CD4-positive, CD25-positive, alpha-beta regulatory T cell (primary cell): ENCODE measurements around the gene DGKQ. TPM values are rescaled to one million over a fixed set of nuclear protein-coding genes. Genes with fewer than 3 reads are reported as not detected.
A peak's percentile ranks its signal among the peaks of the same experiment; 100 is the strongest.

ENCODE experiments used
- ATAC-seq, 2 donors: fragments of 150-1000 bp; cut with Tn5 transposase; one replicate each; pipeline ENCODE4 v1.10.0; 2021; ENCODE audit warnings: low read depth in 2 of 2, moderate number of reproducible peaks in 2 of 2, moderate library complexity in 1 of 2
- DNase-seq, 3 donors: peaks; one replicate each; pipeline versions ENCODE4 v3.0.0 to v3.0.0-alpha.2; 2012 to 2022; ENCODE audit warnings: mixed read lengths in 1 of 3
- H3K27ac ChIP-seq: one replicate; pipeline ENCODE4 v1.7.0; 2013; ENCODE audit warnings: mild to moderate bottlenecking, low read length; ENCODE audit not compliant: insufficient read depth, poor library complexity, severe bottlenecking
- H3K27me3 ChIP-seq: one replicate; pipeline ENCODE4 v1.7.0; 2013; ENCODE audit warnings: low read length; ENCODE audit not compliant: control insufficient read depth, insufficient read depth
- H3K36me3 ChIP-seq: one replicate; pipeline ENCODE4 v1.7.0; 2013; ENCODE audit warnings: mild to moderate bottlenecking, low read length, moderate library complexity; ENCODE audit not compliant: control insufficient read depth, insufficient read depth
- H3K4me1 ChIP-seq: 2 replicates; pipeline ENCODE4 v1.7.0; 2013; ENCODE audit warnings: mild to moderate bottlenecking, low read length; ENCODE audit not compliant: insufficient read depth, control insufficient read depth, poor library complexity, severe bottlenecking
- H3K4me3 ChIP-seq: one replicate; pipeline ENCODE4 v1.7.0; 2013; ENCODE audit warnings: low read depth, mild to moderate bottlenecking, low read length, moderate library complexity
- H3K9me3 ChIP-seq, 2 experiments: 1 replicate in 1 of 2; 2 replicates in 1 of 2; pipeline ENCODE4 v1.7.0; 2013; ENCODE audit warnings: low read length in 2 of 2, mild to moderate bottlenecking in 1 of 2, moderate library complexity in 1 of 2; ENCODE audit not compliant: control insufficient read depth in 2 of 2
- H3K27ac Mint-ChIP-seq, 3 donors: one replicate each; pipeline ENCODE4 v1.8.0; 2020 to 2022; ENCODE audit warnings: mild to moderate bottlenecking in 3 of 3, mixed read lengths in 3 of 3, moderate library complexity in 2 of 3
- H3K27me3 Mint-ChIP-seq: one replicate; pipeline ENCODE4 v1.8.0; 2022; ENCODE audit warnings: mild to moderate bottlenecking, mixed read lengths
- H3K36me3 Mint-ChIP-seq: one replicate; pipeline ENCODE4 v1.8.0; 2020; ENCODE audit warnings: mixed read lengths
- H3K4me1 Mint-ChIP-seq, 4 donors: one replicate each; pipeline ENCODE4 v1.8.0; 2020 to 2022; ENCODE audit warnings: mixed read lengths in 4 of 4, mild to moderate bottlenecking in 1 of 4
- H3K4me3 Mint-ChIP-seq, 4 donors: one replicate each; pipeline ENCODE4 v1.8.0; 2020 to 2022; ENCODE audit warnings: mild to moderate bottlenecking in 4 of 4, mixed read lengths in 4 of 4, moderate library complexity in 3 of 4
- H3K9me3 Mint-ChIP-seq, 7 donors: one replicate each; pipeline ENCODE4 v1.8.0; 2020 to 2022; ENCODE audit warnings: mixed read lengths in 7 of 7, mild to moderate bottlenecking in 3 of 7, moderate library complexity in 2 of 7
- polyA plus RNA-seq, 4 donors: library from polyadenylated mRNA; unstranded; fragments of 300-500 nt; fragmentation: Illumina TruSeq; gene quantifications; one replicate each; pipeline ENCODE4 v1.2.3, GENCODE V29; 2021
- total RNA-seq: library from RNA; stranded (reverse); gene quantifications from one replicate; pipeline ENCODE4 v1.2.3, GENCODE V29; 2022

DGKQ gene
- total and polyA plus RNA-seq, 5 donors from 2014 or later: 2.4 to 22.5 (median 3.6) TPM

GRCh38 chr4:951594-952468, 21.5 kb downstream of the DGKQ start:
- DNase-seq: no peak
- Mint-ChIP-seq H3K9me3 (no peaks in the 10 kb centered on the region), H3K4me3 (no peak overlapping the region), H3K4me1 (no peaks in the 10 kb centered on the region), H3K27ac (peak overlapping the region in 1 of 3 donors; percentile 41), H3K36me3 (peaks cover 9% of the 10 kb centered on the region), H3K27me3 (no peaks in the 10 kb centered on the region)
- no peak for ATAC-seq
- Histone ChIP-seq H3K27me3 (no peaks in the 10 kb centered on the region), H3K4me1 (no peaks in the 10 kb centered on the region), H3K27ac (no peak overlapping the region), H3K4me3 (no peak overlapping the region), H3K36me3 (peaks cover 4% of the 10 kb centered on the region), H3K9me3 (no peaks in the 10 kb centered on the region)

- Mint-ChIP-seq H3K4me1 (no peaks in the 10 kb centered on the region), H3K27ac (no peak overlapping the region), H3K4me3 (no peak overlapping the region), H3K36me3 (peaks cover 9% of the 10 kb centered on the region), H3K9me3 (no peaks in the 10 kb centered on the region), H3K27me3 (no peaks in the 10 kb centered on the region)
- ATAC-seq (no peak), DNase-seq (no peak)
- peaks cover 4% of the 10 kb centered on the region for H3K36me3 ChIP-seq
- no peak overlapping the region for H3K4me3 ChIP-seq
- H3K27me3 ChIP-seq: no peaks in the 10 kb centered on the region
- no peaks in the 10 kb centered on the region for H3K4me1 ChIP-seq
- H3K27ac ChIP-seq: no peak overlapping the region
- H3K9me3 ChIP-seq: no peaks in the 10 kb centered on the region
Measured at GRCh38 chr4:951186-951585, 22.2 kb downstream of the DGKQ start.

DNA sequence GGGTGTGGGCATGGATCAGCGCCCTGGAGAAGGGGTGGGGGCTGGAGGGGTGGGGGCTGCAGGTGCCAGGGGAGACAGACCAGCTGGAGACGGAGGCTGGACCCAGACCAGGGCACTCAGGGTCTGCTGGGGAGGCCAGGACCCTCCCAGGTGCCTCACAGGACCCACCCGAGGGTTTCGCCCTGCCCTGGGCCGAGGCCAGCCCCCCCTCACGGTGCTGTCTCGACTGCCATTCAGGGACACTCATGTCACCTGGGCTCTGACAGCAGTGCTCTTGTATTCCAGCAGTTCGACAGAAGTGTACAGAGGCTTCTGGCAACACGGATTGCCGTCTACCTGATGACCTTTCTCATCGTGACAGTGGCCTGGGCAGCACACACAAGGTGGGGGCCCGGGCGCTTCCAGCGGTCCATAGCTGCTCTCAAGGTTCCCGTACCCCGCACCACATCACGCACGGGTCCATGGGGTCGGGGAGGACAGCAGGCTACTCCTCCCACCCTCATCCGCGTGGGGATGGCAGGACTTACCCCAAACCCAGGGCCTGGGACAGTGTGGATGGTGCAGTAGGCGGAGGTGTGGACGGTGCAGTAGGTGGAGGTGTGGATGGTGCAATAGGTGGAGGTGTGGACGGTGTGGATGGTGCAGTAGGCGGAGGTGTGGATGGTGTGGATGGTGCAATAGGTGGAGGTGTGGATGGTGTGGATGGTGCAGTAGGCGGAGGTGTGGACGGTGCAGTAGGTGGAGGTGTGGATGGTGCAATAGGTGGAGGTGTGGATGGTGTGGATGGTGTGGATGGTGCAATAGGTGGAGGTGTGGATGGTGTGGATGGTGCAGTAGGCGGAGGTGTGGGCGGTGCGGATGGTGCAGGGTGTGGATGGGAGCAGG, 23.0 kb downstream of the DGKQ start:
- Histone ChIP-seq H3K4me3 (no peak overlapping the region), H3K36me3 (peaks cover 4% of the 10 kb centered on the region), H3K9me3 (no peaks in the 10 kb centered on the region), H3K4me1 (no peaks in the 10 kb centered on the region), H3K27me3 (no peaks in the 10 kb centered on the region), H3K27ac (no peak overlapping the region)
- H3K4me1 Mint-ChIP-seq: peaks cover 0 to 2% (median 0%) of the 10 kb centered on the region in 4 donors
- peaks cover 9% of the 10 kb centered on the region for H3K36me3 Mint-ChIP-seq
- DNase-seq (no peak), ATAC-seq (no peak)
- H3K4me3 Mint-ChIP-seq: no peak overlapping the region
- H3K9me3 Mint-ChIP-seq: peaks cover 0 to under 1% (median 0%) of the 10 kb centered on the region in 7 donors
- H3K27me3 Mint-ChIP-seq: no peaks in the 10 kb centered on the region
- H3K27ac Mint-ChIP-seq: no peak overlapping the region

GRCh38 chr4:949656-950055, 23.7 kb downstream of the DGKQ start:
- no peak overlapping the region for H3K4me3 ChIP-seq
- H3K36me3 Mint-ChIP-seq: peaks cover 6% of the 10 kb centered on the region
- no peak overlapping the region for H3K27ac Mint-ChIP-seq
- no peaks in the 10 kb centered on the region for H3K27me3 Mint-ChIP-seq
- ATAC-seq: no peak
- peaks cover 0 to 2% (median 0%) of the 10 kb centered on the region in 7 donors for H3K9me3 Mint-ChIP-seq
- DNase-seq: no peak
- H3K4me3 Mint-ChIP-seq: no peak overlapping the region
- H3K4me1 Mint-ChIP-seq: peaks cover 0 to 2% (median 0%) of the 10 kb centered on the region in 4 donors
- H3K4me1 ChIP-seq: no peaks in the 10 kb centered on the region
- H3K27me3 ChIP-seq: no peaks in the 10 kb centered on the region
- peaks cover 4% of the 10 kb centered on the region for H3K36me3 ChIP-seq
- no peak overlapping the region for H3K27ac ChIP-seq
- H3K9me3 ChIP-seq: no peaks in the 10 kb centered on the region

DNA sequence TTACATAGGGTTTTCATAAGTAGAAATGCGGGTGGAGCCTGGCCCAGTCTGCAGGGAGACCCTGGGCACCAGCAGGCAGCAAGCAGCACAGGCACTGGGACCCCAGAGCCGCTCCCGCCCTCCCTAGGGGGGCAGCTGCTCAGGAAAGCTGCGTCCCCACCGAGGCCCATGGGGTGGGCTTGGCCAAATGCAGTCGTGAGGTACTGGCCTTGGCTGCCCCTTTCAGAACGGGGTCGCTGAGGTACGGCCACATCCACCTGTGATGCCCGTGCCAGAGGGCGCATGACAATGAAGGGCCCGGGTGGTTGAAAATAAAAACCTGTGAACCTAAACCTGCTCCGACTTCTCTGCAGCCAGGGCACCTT, 24.5 kb downstream of the DGKQ start:
- H3K27ac Mint-ChIP-seq: no peak overlapping the region
- peaks cover 4% of the 10 kb centered on the region for H3K36me3 ChIP-seq
- no peaks in the 10 kb centered on the region for H3K9me3 ChIP-seq
- ATAC-seq (no peak), DNase-seq (no peak)
- no peak overlapping the region for H3K4me3 ChIP-seq
- no peak overlapping the region for H3K27ac ChIP-seq
- H3K9me3 Mint-ChIP-seq: peaks cover 0 to 2% (median 0%) of the 10 kb centered on the region in 7 donors
- H3K4me1 Mint-ChIP-seq: peaks cover 0 to 6% (median 1%) of the 10 kb centered on the region in 4 donors
- no peak overlapping the region for H3K4me3 Mint-ChIP-seq
- no peaks in the 10 kb centered on the region for H3K4me1 ChIP-seq
- peaks cover 4% of the 10 kb centered on the region for H3K36me3 Mint-ChIP-seq
- H3K27me3 ChIP-seq: no peaks in the 10 kb centered on the region
- no peaks in the 10 kb centered on the region for H3K27me3 Mint-ChIP-seq

DNA sequence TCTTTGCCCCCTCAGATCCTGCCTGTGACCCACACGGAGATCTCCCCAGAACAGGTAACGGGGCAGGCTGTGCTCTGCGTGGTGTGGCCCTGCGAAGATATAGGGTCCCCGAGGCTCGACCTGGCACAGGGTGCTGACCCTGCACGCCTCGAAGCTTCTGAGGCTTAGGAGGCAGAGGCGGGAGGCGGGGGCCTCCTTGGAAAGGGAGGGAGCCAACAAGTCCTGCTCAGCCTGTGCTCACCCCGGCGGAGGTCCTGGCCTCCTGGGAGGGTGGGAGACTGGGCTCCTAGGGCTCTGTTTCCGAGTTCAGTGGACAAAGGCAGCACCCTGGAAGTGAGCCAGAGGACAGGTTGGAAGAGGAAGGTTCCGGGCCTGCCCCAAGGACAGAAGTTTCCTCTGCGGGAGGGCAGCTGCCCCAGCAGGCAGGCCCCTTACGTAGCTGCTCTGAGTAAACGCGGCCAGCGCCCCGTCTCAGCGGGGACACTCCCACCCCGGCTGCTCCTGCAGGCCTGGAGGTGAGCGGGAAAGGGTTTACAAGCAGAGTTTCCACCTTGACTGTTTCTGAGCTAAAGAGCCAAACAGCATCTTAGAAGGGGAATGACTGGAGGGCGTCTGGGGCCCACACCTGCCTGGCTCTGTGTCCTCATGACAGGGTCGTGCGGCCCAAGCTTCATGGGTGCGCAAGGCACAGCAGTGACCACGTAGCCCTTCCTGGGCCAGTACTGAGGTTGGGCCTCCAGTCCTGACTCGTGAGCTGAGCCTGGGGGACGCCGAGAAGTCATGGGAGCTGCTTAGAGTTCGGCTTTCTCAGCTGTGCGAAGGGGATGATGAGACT, 25.1 kb downstream of the DGKQ start:
- no peak for ATAC-seq
- no peaks in the 10 kb centered on the region for H3K9me3 ChIP-seq
- Mint-ChIP-seq H3K4me1 (peaks cover 0 to 6% (median 1%) of the 10 kb centered on the region in 4 donors), H3K27me3 (no peaks in the 10 kb centered on the region), H3K36me3 (peaks cover 6% of the 10 kb centered on the region), H3K9me3 (peaks cover 0 to 2% (median 0%) of the 10 kb centered on the region in 7 donors), H3K4me3 (peak overlapping the region in 1 of 4 donors; percentile 15), H3K27ac (no peak overlapping the region)
- H3K36me3 ChIP-seq: peaks cover 3% of the 10 kb centered on the region
- H3K4me1 ChIP-seq: no peaks in the 10 kb centered on the region
- H3K27me3 ChIP-seq: no peaks in the 10 kb centered on the region
- DNase-seq: no peak
- H3K4me3 ChIP-seq: no peak overlapping the region
- H3K27ac ChIP-seq: no peak overlapping the region

DNA sequence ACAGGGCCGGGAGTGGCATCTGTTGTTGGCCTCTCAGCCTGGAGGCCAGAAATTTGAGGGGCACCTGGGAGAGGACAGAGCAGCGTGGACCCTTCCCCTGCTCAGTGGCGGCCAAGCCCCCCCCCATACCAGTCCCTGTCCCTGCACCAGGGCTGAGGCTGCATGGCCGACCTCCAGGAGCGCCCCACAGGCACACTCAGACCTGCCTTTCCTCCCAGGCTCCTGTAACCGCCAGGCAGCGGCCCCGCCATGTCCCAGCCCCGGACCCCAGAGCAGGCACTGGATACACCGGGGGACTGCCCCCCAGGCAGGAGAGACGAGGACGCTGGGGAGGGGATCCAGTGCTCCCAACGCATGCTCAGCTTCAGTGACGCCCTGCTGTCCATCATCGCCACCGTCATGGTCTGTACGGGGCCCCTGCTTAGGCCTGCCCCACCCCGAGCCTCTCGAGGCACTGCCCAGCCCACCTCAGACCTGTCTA, 25.8 kb downstream of the DGKQ start:
- H3K4me1 ChIP-seq: no peaks in the 10 kb centered on the region
- no peak overlapping the region for H3K27ac Mint-ChIP-seq
- H3K27me3 ChIP-seq: no peaks in the 10 kb centered on the region
- peaks cover 10% of the 10 kb centered on the region for H3K36me3 Mint-ChIP-seq
- H3K4me1 Mint-ChIP-seq: peaks cover 0 to 6% (median 1%) of the 10 kb centered on the region in 4 donors
- H3K9me3 Mint-ChIP-seq: peaks cover 0 to 2% (median 0%) of the 10 kb centered on the region in 7 donors
- H3K36me3 ChIP-seq: peaks cover 3% of the 10 kb centered on the region
- DNase-seq: no peak
- H3K9me3 ChIP-seq: no peaks in the 10 kb centered on the region
- no peaks in the 10 kb centered on the region for H3K27me3 Mint-ChIP-seq
- ATAC-seq: no peak
- no peak overlapping the region for H3K27ac ChIP-seq
- no peak overlapping the region for H3K4me3 ChIP-seq
- no peak overlapping the region for H3K4me3 Mint-ChIP-seq
